Measurements from ENCODE around the gene UBASH3B.

DNA sequence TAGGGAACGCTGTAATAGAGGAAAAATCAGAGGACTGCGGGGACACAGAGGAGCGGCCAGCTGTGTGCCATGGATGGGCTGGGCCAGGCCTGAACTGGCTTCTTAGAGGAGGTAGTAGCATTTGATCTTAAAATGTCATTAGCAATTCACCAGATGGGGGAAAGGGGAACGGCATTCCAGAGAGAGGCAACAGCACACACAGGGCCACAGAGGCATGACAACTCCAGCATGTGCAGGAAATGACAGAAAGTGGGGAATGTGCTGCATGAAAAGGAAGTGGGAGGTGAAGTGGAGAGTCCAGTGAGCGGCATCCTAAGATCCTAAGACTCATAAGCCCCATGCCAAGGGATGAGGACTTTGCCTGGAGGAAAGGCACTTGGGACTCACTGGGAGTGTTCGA is 69.0 kb downstream of the UBASH3B start:
- TF ChIP-seq, protein P1, sequence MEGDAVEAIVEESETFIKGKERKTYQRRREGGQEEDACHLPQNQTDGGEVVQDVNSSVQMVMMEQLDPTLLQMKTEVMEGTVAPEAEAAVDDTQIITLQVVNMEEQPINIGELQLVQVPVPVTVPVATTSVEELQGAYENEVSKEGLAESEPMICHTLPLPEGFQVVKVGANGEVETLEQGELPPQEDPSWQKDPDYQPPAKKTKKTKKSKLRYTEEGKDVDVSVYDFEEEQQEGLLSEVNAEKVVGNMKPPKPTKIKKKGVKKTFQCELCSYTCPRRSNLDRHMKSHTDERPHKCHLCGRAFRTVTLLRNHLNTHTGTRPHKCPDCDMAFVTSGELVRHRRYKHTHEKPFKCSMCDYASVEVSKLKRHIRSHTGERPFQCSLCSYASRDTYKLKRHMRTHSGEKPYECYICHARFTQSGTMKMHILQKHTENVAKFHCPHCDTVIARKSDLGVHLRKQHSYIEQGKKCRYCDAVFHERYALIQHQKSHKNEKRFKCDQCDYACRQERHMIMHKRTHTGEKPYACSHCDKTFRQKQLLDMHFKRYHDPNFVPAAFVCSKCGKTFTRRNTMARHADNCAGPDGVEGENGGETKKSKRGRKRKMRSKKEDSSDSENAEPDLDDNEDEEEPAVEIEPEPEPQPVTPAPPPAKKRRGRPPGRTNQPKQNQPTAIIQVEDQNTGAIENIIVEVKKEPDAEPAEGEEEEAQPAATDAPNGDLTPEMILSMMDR (IDR thresholded peaks at IDR 0.05) = no peak
- TF ChIP-seq POLR2A (IDR thresholded peaks at IDR 0.05) = no peak
